Effector memory CD8-positive, alpha-beta T cell (primary cell): Measurements from ENCODE around the gene RABGAP1L.
"Not testable (repeated sequence)": the region's sequence is repeated elsewhere in the genome, so short reads cannot be mapped to it uniquely, and the experiment has no call there.

ENCODE experiments used
- ATAC-seq: fragments of 150-1000 bp; cut with Tn5 transposase; replicated peaks from 2 replicates; pipeline ENCODE4 v1.10.0; 2021; ENCODE audit warnings: mild to moderate bottlenecking, moderate library complexity
- DNase-seq, 3 experiments: peaks; one replicate each; pipeline ENCODE4 v3.0.0; 2021
- H3K27ac Mint-ChIP-seq, 2 donors: one replicate each; pipeline ENCODE4 v1.8.0; 2022; ENCODE audit warnings: mild to moderate bottlenecking in 2 of 2, mixed read lengths in 2 of 2, moderate library complexity in 2 of 2
- H3K27me3 Mint-ChIP-seq, 2 donors: one replicate each; pipeline ENCODE4 v1.8.0; 2022; ENCODE audit warnings: mixed read lengths in 2 of 2
- H3K36me3 Mint-ChIP-seq: one replicate; pipeline ENCODE4 v1.8.0; 2022; ENCODE audit warnings: mild to moderate bottlenecking, moderate library complexity, mixed read lengths; ENCODE audit not compliant: insufficient read depth
- H3K4me1 Mint-ChIP-seq, 2 donors: one replicate each; pipeline ENCODE4 v1.8.0; 2022; ENCODE audit warnings: low read depth in 2 of 2, mixed read lengths in 2 of 2
- H3K4me3 Mint-ChIP-seq, 2 donors: one replicate each; pipeline ENCODE4 v1.8.0; 2022; ENCODE audit warnings: mild to moderate bottlenecking in 2 of 2, mixed read lengths in 2 of 2, moderate library complexity in 2 of 2
- H3K9me3 Mint-ChIP-seq, 2 donors: one replicate each; pipeline ENCODE4 v1.8.0; 2022; ENCODE audit warnings: mixed read lengths in 2 of 2

The RABGAP1L gene

DNA sequence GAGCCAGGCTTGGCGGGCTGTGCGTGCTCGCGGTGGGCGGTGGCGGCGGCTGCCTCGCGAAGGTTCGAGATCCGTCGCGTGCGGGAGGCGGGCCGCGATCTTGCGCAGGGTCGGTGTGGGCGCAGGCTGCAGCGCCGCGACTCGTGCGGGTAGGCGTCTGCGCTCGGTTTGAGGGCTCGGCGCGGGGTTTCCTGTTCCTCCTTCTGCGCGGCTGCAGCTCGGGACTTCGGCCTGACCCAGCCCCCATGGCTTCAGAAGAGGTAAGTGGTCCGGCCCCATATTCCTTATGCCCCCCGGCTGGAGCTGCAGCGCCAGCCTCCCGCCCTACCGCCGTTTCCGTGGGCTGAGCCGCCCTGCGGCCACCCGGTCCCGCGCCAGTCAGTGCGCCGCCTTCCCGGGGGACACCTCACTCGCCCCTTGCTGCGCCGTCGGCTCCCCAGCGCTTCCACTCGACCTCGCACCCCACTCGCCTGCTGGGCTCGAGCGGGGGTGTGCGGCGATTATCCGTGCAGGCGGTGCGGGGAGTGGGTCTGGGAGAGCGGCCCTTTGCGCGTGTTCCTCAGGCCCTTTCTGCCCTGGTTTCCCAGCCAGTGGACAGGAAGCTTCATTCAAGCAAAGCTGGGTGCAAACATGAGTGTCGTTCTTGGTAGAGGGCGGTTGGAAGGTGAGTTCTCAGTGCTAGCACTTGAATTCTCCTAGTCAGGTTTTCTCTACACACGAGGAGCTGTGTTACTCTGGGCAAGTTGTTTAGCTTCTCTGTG lies 840.8 kb downstream of the RABGAP1L start, which contains the start of gene CACYBP:
CACYBP (plus strand) TSS at position 12 of the 761 bp plus-strand sequence; CDS start at position 246, 234 bp downstream.
- ATAC-seq = peak; percentile 3
- H3K4me1 Mint-ChIP-seq = peaks cover 22 to 43% of the 10 kb centered on the region in 2 donors
- no peak within 1 kb of the TSS for H3K27ac Mint-ChIP-seq
- H3K27me3 Mint-ChIP-seq = no peaks in the 10 kb centered on the region
- no peaks in the 10 kb centered on the region for H3K9me3 Mint-ChIP-seq
- H3K4me3 Mint-ChIP-seq = no peak within 1 kb of the TSS
- DNase-seq = peak in 1 of 3 experiments; percentile 33
- peaks cover 13% of the 10 kb centered on the region for H3K36me3 Mint-ChIP-seq

DNA sequence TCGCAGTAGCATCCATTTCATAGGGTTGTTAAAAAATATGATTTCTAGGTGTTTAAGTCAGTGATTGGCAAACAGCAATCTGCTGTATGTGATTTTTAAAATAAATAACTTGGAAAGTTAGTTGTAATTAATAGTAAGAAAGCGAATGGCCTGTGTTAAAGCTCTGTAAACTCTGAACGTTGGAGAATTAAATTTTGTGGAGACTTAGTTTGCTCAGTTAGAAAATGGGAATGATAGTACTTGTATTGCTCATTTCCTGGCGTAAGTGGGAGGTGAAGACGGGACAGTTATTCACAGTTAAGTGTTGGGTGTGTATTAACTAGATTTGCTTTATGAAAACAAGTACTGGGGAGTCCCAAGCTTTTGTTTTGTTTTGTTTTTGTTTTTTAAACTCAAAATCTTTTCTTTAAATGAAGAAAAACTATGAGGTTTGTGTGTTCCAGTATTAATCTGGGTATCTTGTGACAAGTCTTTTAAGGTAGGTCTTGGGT lies 841.4 kb downstream of the RABGAP1L start:
- no peaks in the 10 kb centered on the region for H3K27me3 Mint-ChIP-seq
- ATAC-seq (no peak), DNase-seq (no peak)
- H3K4me3 Mint-ChIP-seq = no peak overlapping the region
- peaks cover 16% of the 10 kb centered on the region for H3K36me3 Mint-ChIP-seq
- H3K27ac Mint-ChIP-seq = no peak overlapping the region
- no peaks in the 10 kb centered on the region for H3K9me3 Mint-ChIP-seq
- peaks cover 24 to 49% of the 10 kb centered on the region in 2 donors for H3K4me1 Mint-ChIP-seq

DNA sequence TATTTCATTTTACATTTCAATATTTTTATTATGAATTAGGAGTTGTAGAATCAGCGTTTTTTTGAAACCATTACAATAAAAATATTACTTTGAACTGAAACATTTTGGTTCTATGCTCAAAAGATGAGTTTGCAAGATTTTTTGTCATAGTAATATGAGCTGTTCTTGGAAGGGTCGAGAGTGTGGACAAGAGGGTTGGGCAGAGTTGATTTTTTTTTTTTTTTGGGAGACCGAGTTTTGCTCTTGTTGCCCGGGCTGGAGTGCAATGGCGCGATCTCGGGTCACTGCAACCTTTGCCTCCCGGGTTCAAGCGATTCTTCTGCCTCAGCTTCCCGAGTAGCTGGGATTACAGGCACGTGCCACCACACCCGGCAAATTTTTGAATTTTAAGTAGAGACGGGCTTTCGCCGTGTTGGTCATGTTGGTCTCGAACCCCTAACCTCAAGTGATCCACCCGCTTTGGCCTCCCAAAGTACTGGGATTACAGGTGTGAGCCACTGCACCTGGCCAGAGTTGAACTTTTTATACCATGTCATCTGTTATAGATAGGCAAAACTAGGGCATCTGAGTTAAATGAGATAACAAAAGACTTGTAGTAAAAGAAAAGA lies 843.7 kb downstream of the RABGAP1L start:
- Mint-ChIP-seq H3K27ac (peak overlapping the region; percentile 6 to 47), H3K36me3 (peaks cover 13% of the 10 kb centered on the region), H3K27me3 (no peaks in the 10 kb centered on the region), H3K9me3 (no peaks in the 10 kb centered on the region), H3K4me3 (no peak overlapping the region), H3K4me1 (peaks cover 23 to 44% of the 10 kb centered on the region in 2 donors)
- ATAC-seq = no peak
- DNase-seq = no peak

DNA sequence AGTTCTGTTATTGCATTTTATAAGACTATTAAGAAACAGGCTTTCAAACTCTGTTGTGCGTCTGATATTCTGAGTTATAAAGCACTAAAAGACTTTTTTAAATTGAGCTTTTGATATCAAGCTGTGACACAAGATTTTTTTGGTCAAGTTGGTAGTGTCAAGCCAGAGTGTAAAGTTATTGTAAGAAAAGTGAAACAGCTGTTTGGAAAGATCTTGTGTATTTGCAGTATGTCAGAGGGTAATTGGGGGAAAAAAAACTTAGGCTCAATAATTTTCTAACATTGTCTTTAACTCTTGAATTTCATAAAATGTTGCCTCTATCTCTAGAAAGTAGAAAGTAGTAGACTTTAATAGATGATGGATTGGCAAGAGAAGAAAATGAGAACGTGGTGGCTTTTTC lies 844.2 kb downstream of the RABGAP1L start:
- Mint-ChIP-seq H3K27me3 (no peaks in the 10 kb centered on the region), H3K36me3 (peaks cover 15% of the 10 kb centered on the region), H3K27ac (peak overlapping the region; percentile 6 to 47), H3K4me3 (no peak overlapping the region), H3K4me1 (peaks cover 23 to 46% of the 10 kb centered on the region in 2 donors), H3K9me3 (no peaks in the 10 kb centered on the region)
- DNase-seq (no peak), ATAC-seq (no peak)

DNA sequence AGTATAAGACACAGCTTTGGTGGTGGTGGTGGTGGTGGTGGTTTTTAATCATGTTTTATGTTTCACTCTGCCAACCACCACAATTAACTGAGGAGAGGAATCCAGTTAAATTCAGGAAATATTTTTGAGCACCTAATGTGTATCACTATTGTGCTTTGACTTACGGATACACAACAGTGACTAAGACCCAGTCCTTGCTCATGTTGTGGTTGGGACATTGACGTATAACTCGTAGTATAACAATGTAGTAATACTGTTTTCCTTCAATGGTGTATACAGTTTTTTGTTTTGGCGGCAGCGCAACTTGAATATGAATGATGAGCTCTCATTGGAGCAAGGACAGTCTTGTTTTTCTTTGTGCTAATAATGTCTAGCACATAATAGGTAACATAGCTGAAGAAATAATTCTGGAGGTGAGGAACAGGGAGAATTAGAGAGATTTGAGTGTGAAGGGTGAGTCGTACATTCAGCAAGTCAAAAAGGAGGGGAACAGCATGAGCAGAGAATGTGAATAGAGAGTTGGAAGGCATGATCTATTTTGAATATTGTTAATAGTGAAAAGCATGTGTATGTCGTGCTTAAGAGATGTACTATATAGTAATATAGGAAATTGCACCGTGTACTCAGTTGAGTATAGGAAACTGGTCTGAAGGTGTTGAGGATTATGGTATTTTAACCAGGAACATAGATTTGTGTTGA lies 845.9 kb downstream of the RABGAP1L start:
- DNase-seq (no peak), ATAC-seq (no peak)
- Mint-ChIP-seq H3K36me3 (peaks cover 29% of the 10 kb centered on the region), H3K4me1 (peaks cover 24 to 50% of the 10 kb centered on the region in 2 donors), H3K4me3 (no peak overlapping the region), H3K27me3 (no peaks in the 10 kb centered on the region), H3K9me3 (no peaks in the 10 kb centered on the region), H3K27ac (peak overlapping the region in 1 of 2 donors; percentile 33)

DNA sequence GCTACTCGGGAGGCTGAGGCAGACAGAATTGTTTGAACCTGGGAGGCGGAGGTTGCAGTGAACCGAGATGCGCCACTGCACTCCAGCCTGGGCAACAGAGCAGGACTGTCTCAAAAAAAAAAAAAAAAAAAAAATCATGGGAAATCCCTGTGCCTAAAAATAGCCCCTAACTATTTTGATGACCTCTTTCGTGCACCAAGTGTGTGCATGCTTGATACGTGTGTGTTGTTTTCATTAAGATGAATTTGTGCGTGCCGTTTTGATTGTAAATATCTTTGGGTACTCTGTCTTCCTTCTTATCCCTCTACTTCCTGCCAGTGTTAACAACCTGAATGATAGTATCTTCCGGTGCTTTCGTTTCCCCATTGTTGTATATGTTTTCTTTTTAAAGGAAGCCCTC lies 850.2 kb downstream of the RABGAP1L start:
- Mint-ChIP-seq H3K27me3 (no peaks in the 10 kb centered on the region), H3K4me1 (peaks cover 6 to 15% of the 10 kb centered on the region in 2 donors), H3K36me3 (peaks cover 60% of the 10 kb centered on the region), H3K27ac (no peak overlapping the region), H3K9me3 (no peaks in the 10 kb centered on the region), H3K4me3 (no peak overlapping the region)
- no peak for ATAC-seq
- no peak for DNase-seq

DNA sequence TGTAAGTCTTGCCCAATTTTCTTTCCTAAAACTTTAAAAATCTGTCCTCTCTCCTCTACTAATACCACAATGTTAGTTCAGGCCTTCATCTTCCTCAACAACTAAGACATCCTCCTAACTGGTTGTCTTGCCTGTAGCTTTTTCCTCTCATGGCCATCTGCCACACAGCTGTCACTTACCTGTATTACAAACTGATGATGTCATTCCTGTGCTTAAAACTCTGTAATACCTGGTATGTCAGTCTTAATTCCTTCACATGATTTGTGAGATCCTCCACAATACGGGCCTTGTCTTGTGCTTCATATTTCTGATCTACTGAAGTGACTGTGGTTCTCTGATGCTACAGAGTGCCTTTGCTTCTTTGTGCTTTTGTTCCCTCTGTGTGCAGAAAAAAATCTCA lies 854.1 kb downstream of the RABGAP1L start:
- Mint-ChIP-seq H3K4me1 (peaks cover 9% of the 10 kb centered on the region in 2 donors), H3K4me3 (no peak overlapping the region), H3K9me3 (no peaks in the 10 kb centered on the region), H3K36me3 (peaks cover 83% of the 10 kb centered on the region), H3K27ac (no peak overlapping the region), H3K27me3 (no peaks in the 10 kb centered on the region)
- ATAC-seq (no peak), DNase-seq (no peak)

DNA sequence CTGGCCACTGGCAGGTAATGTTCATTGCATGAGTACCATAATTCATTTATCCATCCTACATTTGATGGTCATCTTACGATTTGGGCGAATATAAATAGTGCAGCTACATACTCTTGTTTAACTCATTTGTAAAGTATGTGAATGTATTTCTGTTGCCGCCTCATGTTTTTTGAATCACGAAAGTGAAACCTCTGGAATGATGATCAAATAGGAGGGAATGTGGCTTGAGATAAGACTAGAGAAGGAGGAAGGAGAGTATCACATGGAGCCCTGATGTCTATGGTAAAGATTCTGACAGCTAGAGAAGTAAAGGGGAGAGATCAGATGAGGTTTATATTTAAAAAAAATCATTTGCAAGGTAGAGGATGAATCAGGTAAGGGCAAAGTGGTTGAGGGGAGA lies 855.9 kb downstream of the RABGAP1L start:
- H3K9me3 Mint-ChIP-seq = no peaks in the 10 kb centered on the region
- no peaks in the 10 kb centered on the region for H3K27me3 Mint-ChIP-seq
- H3K27ac Mint-ChIP-seq = peak overlapping the region in 1 of 2 donors; percentile 68
- peaks cover 5 to 8% of the 10 kb centered on the region in 2 donors for H3K4me1 Mint-ChIP-seq
- H3K4me3 Mint-ChIP-seq = no peak overlapping the region
- peaks cover 69% of the 10 kb centered on the region for H3K36me3 Mint-ChIP-seq
- no peak for ATAC-seq
- DNase-seq = no peak

DNA sequence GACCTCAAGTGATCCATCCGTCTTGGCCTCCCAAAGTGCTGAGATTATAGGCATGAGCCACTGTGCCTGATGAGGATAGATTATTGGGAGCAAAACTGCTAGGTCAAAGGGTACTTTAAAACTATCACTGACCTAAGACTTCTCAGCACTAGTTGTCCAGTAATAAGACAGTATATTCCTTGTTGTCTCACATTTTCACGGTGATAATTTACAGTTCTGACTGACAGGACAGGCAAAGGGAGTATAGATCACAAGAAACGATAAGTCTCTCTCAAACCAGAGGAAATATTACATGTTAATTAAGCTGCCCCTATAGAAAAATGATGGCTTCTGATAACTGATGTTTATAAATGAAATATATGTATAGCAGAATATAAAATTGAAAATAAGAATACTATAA lies 860.2 kb downstream of the RABGAP1L start:
- no peak for ATAC-seq
- no peak for DNase-seq
- Mint-ChIP-seq H3K4me1 (peaks cover 21 to 27% of the 10 kb centered on the region in 2 donors), H3K36me3 (peaks cover 48% of the 10 kb centered on the region), H3K27me3 (no peaks in the 10 kb centered on the region), H3K9me3 (no peaks in the 10 kb centered on the region), H3K27ac (no peak overlapping the region), H3K4me3 (no peak overlapping the region)

DNA sequence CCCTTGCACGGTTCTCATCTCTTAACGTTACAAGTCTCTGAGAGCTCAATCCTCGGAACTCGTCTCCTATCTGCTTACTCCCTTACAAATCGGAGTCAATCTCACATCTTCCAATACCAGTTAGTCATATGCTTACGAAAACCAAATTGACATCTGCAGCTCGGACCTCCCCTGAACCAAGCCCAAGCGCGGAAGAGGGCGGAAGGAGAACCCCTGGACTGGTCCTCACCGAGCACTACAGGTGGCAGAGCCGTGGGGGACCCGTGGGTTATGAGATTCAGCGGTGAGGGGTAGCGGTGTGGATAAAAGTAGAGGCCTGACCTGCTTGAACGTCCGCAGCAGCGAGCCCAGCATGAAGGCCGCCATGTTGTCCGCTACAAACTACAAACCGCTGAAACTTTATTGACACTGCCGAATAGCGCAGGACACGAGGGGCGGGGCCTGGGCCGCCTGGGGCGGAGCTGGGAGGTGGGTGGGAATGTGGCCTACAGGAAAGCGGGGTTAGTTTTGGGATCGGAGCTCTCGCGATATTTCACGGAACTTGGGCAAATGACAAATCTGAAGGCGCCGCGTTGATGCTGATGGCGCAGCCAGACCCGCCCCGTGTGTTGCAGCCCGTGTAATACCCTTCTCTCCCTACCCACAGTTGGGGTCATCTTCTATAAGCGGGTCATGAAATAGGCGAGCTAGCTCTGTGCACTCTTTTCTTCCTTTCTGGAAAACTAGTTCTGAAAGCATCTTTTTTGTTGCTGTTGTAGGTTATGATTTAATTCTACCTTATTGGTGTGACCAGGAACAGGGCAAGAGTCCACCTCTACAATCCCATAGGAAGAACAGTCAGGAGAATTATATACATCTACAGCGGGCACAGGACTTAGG lies 864.0 kb downstream of the RABGAP1L start, which contains the start of gene MRPS14:
MRPS14 (minus strand) TSS at position 383 of the 879 bp plus-strand sequence; CDS start at position 366, 17 bp downstream.
- H3K4me3 Mint-ChIP-seq = peak within 1 kb of the TSS; percentile 93 to 94
- ATAC-seq = peak; percentile 90
- H3K27ac Mint-ChIP-seq = peak within 1 kb of the TSS; percentile 93 to 94
- H3K4me1 Mint-ChIP-seq = peaks cover 15 to 23% of the 10 kb centered on the region in 2 donors
- H3K27me3 Mint-ChIP-seq = no peaks in the 10 kb centered on the region
- H3K36me3 Mint-ChIP-seq = peaks cover 15% of the 10 kb centered on the region
- DNase-seq = peak; percentile 96 to 98 (median 97)
- no peaks in the 10 kb centered on the region for H3K9me3 Mint-ChIP-seq

DNA sequence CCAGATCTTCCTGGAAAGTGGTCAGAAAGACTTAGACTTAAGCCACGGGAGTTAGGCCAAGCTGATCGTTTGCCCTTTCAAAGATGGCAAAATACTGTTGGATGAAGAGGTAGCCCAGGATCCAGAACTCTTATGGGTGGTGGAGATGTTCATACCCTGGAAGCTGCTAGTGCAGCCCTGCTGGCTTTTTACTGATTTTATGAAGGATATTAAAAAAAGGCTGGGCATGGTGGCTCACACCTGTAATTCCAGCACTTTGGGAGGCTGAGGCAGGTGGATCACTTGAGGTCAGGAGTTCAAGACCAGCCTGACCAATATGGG lies 864.6 kb downstream of the RABGAP1L start:
- not testable (repeated sequence) for DNase-seq, H3K9me3 Mint-ChIP-seq, H3K27me3 Mint-ChIP-seq, ATAC-seq
- H3K4me1 Mint-ChIP-seq = peaks cover 14 to 23% of the 10 kb centered on the region in 2 donors
- H3K4me3 Mint-ChIP-seq = peak overlapping the region; percentile 93 to 94
- peaks cover 15% of the 10 kb centered on the region for H3K36me3 Mint-ChIP-seq
- peak overlapping the region; percentile 93 to 94 for H3K27ac Mint-ChIP-seq

DNA sequence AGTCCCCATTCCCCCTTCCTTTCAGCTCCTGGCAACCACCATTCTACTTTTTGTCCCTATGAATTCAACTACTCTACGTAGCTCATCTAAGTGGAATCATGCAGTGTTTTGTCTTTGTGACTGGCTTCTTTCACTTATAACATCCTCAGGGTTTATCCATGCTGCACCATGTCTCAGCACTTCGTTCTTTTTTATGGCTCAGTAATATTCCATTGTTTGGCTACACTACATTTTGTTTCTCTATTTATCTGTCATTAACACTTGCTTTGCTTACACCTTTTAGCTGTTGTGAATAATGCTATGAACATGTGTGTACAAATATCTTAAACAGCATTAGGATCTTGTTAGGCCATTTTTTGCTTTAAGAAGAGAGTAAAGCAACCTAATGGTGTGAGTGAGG lies 865.5 kb downstream of the RABGAP1L start:
- Mint-ChIP-seq H3K27me3 (no peaks in the 10 kb centered on the region), H3K36me3 (peaks cover 21% of the 10 kb centered on the region), H3K9me3 (no peaks in the 10 kb centered on the region), H3K27ac (no peak overlapping the region), H3K4me1 (peaks cover 15 to 29% of the 10 kb centered on the region in 2 donors), H3K4me3 (peak overlapping the region; percentile 1 to 22)
- DNase-seq = no peak
- ATAC-seq = no peak

DNA sequence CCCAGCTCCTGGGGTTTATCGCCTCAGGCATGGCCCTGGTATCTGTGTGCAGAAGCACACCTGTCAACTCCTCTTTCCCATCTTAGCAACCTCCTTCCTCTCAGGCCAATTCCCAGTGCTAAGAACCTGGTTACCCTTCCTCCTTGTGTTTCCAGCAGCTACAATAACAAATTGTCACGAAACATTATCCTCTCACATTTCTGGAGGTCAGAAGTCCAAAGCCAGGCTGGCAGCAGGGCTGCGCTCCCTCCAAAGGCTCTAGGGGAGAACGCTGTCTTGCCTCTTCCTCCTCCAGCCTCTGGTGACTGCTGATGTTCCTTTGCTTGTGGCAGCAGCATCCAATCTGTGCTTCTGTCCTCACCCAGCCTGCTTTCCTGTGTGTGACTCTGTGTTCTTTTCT lies 874.6 kb downstream of the RABGAP1L start:
- Mint-ChIP-seq H3K9me3 (no peaks in the 10 kb centered on the region), H3K4me3 (no peak overlapping the region), H3K36me3 (peaks cover 7% of the 10 kb centered on the region), H3K27me3 (peaks cover 0 to 8% of the 10 kb centered on the region in 2 donors), H3K4me1 (peaks cover 1 to 6% of the 10 kb centered on the region in 2 donors), H3K27ac (no peak overlapping the region)
- no peak for ATAC-seq
- no peak for DNase-seq
